Chondrocyte (in vitro differentiated cells): ENCODE results near the gene MDFI. TPM values are rescaled to one million over a fixed set of nuclear protein-coding genes. Genes with fewer than 3 reads are reported as not detected.

Experiments
- DNase-seq: peaks from one replicate; pipeline ENCODE4 v3.0.0; 2021; ENCODE audit warnings: mixed read lengths, low spot score
- H3K27ac Mint-ChIP-seq: one replicate; pipeline ENCODE4 v1.8.0; 2021; ENCODE audit warnings: mild to moderate bottlenecking, moderate library complexity, mixed read lengths; ENCODE audit not compliant: unreplicated experiment
- H3K27me3 Mint-ChIP-seq: 2 replicates; pipeline ENCODE4 v1.8.0; 2021; ENCODE audit warnings: low read depth, mixed read lengths
- H3K36me3 Mint-ChIP-seq: 2 replicates; pipeline ENCODE4 v1.8.0; 2021; ENCODE audit warnings: low read depth, mixed read lengths
- H3K4me1 Mint-ChIP-seq: 2 replicates; pipeline ENCODE4 v1.8.0; 2021; ENCODE audit warnings: low read depth, mild to moderate bottlenecking, mixed read lengths
- H3K4me3 Mint-ChIP-seq: one replicate; pipeline ENCODE4 v1.8.0; 2021; ENCODE audit warnings: mild to moderate bottlenecking, moderate library complexity, mixed read lengths; ENCODE audit not compliant: unreplicated experiment
- H3K9me3 Mint-ChIP-seq: 2 replicates; pipeline ENCODE4 v1.8.0; 2021; ENCODE audit warnings: low read depth, mixed read lengths
- total RNA-seq: library from RNA; stranded (reverse); gene quantifications from 3 replicates; pipeline ENCODE4 v1.2.1, GENCODE V29; 2021
- TF ChIP-seq, protein P1 (sequence below): fragments of 200-600 bp; sonication (generic); IDR thresholded peaks from 2 replicates; pipeline ENCODE4 v1.5.0; 2021; ENCODE audit warnings: antibody characterized with exemption, mild to moderate bottlenecking, moderate library complexity

MDFI gene
- total RNA-seq, 1 donor from 2014 or later = 31.8 TPM

- TF ChIP-seq, protein P1, sequence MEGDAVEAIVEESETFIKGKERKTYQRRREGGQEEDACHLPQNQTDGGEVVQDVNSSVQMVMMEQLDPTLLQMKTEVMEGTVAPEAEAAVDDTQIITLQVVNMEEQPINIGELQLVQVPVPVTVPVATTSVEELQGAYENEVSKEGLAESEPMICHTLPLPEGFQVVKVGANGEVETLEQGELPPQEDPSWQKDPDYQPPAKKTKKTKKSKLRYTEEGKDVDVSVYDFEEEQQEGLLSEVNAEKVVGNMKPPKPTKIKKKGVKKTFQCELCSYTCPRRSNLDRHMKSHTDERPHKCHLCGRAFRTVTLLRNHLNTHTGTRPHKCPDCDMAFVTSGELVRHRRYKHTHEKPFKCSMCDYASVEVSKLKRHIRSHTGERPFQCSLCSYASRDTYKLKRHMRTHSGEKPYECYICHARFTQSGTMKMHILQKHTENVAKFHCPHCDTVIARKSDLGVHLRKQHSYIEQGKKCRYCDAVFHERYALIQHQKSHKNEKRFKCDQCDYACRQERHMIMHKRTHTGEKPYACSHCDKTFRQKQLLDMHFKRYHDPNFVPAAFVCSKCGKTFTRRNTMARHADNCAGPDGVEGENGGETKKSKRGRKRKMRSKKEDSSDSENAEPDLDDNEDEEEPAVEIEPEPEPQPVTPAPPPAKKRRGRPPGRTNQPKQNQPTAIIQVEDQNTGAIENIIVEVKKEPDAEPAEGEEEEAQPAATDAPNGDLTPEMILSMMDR = no peak
- H3K9me3 Mint-ChIP-seq = no peaks in the 10 kb centered on the region
- no peak overlapping the region for H3K27ac Mint-ChIP-seq
- peaks cover 37% of the 10 kb centered on the region for H3K4me1 Mint-ChIP-seq
- no peaks in the 10 kb centered on the region for H3K27me3 Mint-ChIP-seq
- H3K4me3 Mint-ChIP-seq = no peak overlapping the region
- H3K36me3 Mint-ChIP-seq = no peaks in the 10 kb centered on the region
- peak; percentile 14 for DNase-seq
These were observed 5.1 kb upstream of the MDFI start for GRCh38 chr6:41633056-41633634.

- TF ChIP-seq, protein P1 = no peak
- Mint-ChIP-seq H3K4me1 (peaks cover 46% of the 10 kb centered on the region), H3K4me3 (peak overlapping the region; percentile 27), H3K27ac (peak overlapping the region; percentile 94), H3K36me3 (no peaks in the 10 kb centered on the region), H3K27me3 (no peaks in the 10 kb centered on the region), H3K9me3 (no peaks in the 10 kb centered on the region)
- peak; percentile 68 for DNase-seq
These were observed 3.6 kb upstream of the MDFI start for GRCh38 chr6:41634657-41635056.

- no peaks in the 10 kb centered on the region for H3K9me3 Mint-ChIP-seq
- TF ChIP-seq, protein P1 = no peak
- no peak overlapping the region for H3K4me3 Mint-ChIP-seq
- H3K4me1 Mint-ChIP-seq = peaks cover 53% of the 10 kb centered on the region
- H3K36me3 Mint-ChIP-seq = no peaks in the 10 kb centered on the region
- peak overlapping the region; percentile 94 for H3K27ac Mint-ChIP-seq
- H3K27me3 Mint-ChIP-seq = no peaks in the 10 kb centered on the region
- DNase-seq = peak; percentile 58
These were observed 2.9 kb upstream of the MDFI start for GRCh38 chr6:41635365-41635764.

DNA sequence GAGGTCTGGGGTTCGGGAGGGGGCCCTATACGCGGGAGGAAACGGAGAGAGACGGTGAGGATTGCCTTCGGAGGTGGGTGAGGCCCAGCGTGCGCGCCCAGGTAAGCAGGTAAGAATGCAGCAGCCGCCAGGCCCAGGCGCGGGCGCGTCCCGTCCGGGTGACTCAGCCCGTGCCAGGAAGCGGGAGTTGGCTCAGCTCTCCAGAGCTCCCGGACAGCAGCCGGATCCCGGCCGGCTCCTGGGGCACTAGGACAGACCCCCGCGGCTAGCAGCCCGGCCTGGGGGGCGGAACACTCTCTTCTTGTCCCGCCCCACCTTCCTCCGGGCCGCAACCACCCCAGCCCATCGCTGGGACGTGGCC lies 1.5 kb upstream of the MDFI start:
- peak; percentile 91 for DNase-seq

GRCh38 chr6:41637194-41638001 lies 870 bp upstream of the MDFI start:
- H3K27me3 Mint-ChIP-seq = no peaks in the 10 kb centered on the region

More for the DNA sequence above, 1.5 kb upstream of the MDFI start:
- no peaks in the 10 kb centered on the region for H3K36me3 Mint-ChIP-seq
- no peaks in the 10 kb centered on the region for H3K9me3 Mint-ChIP-seq
- no peaks in the 10 kb centered on the region for H3K27me3 Mint-ChIP-seq
- H3K4me1 Mint-ChIP-seq = peaks cover 66% of the 10 kb centered on the region
- peak overlapping the region; percentile 61 for H3K4me3 Mint-ChIP-seq
- H3K27ac Mint-ChIP-seq = peak overlapping the region; percentile 22
- TF ChIP-seq, protein P1 = no peak

More at GRCh38 chr6:41637194-41638001, 870 bp upstream of the MDFI start:
- Mint-ChIP-seq H3K9me3 (no peaks in the 10 kb centered on the region), H3K4me3 (peak overlapping the region; percentile 87), H3K36me3 (no peaks in the 10 kb centered on the region), H3K4me1 (peaks cover 72% of the 10 kb centered on the region), H3K27ac (peak overlapping the region; percentile 84)
- peak; percentile 87 for DNase-seq
- TF ChIP-seq, protein P1 = no peak
